RWPE1 (cell line): ENCODE data around the gene MACROD1.

ENCODE experiments used
- CTCF ChIA-PET: fragments of 350-600 bp; sonication (Branson Sonifier 250); formaldehyde crosslinking; extraction: SDS; loops from one replicate; lab custom pipeline; 2021; lab: Yijun Ruan, JAX
- POLR2A ChIA-PET: fragments of 400-600 bp; formaldehyde crosslinking; extraction: SDS; loops from one replicate; lab custom pipeline; 2020; ENCODE audit warnings: antibody characterized with exemption; ENCODE audit not compliant: low non-redundant PET; lab: Yijun Ruan, JAX
- DNase-seq: peaks from one replicate; pipeline ENCODE4 v3.0.0; 2012; ENCODE audit warnings: low spot score
- H3K27ac ChIP-seq: fragments of 450-650 bp; 2 replicates; pipeline ENCODE4 v1.5.1; 2017
- CTCF ChIP-seq: fragments of 450-650 bp; conservative IDR thresholded peaks from 2 replicates; pipeline ENCODE4 v1.5.1; 2017; ENCODE audit warnings: low read depth, mild to moderate bottlenecking

MACROD1 gene

DNA sequence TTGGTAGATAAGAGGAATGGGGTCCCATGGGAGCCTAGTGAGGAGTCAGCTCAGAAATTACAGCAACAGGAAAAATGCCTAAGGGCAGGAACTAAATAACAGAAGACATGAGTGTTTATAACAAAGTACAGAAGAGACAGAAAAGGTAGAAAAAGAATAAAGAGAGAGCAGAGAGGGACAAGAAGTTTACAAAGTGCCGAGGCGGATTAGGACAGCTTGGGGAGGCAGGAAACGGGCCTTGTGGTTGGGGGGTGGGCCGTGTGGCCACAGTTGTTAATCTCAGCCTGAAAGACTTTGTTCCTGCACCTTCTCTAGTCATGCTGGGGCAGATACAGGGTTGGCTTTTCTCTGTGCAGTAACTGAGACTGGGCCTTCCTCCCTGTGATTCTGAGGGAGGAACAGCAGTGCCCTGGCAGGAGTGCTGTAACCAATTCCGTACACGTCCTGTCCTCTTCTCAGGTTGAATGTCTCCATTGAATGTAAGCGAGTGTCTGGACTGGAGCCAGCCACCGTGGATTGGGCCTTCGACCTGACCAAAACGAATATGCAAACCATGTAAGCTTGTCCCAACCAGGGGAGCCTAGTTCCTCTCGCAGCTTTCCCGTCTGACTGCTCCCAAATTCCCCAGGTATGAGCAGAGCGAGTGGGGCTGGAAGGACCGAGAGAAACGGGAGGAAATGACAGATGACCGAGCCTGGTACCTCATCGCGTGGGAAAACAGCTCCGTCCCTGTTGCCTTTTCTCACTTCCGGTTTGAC, 214.0 kb downstream of the MACROD1 start:
- TF ChIP-seq CTCF: no peak
- ChIA-PET POLR2A (no interaction called here), CTCF (interaction anchor here (0.8 to 1.1 kb wide), 2 partner anchors 9 to 184 kb away, joined by 3 to 5 read pairs; partner anchors contain the start of gene ZFTA)
- peak overlapping the region; percentile 55 for H3K27ac ChIP-seq
- DNase-seq: no peak
